ENCODE measurements around the gene GNAT3.

The GNAT3 gene

DNA sequence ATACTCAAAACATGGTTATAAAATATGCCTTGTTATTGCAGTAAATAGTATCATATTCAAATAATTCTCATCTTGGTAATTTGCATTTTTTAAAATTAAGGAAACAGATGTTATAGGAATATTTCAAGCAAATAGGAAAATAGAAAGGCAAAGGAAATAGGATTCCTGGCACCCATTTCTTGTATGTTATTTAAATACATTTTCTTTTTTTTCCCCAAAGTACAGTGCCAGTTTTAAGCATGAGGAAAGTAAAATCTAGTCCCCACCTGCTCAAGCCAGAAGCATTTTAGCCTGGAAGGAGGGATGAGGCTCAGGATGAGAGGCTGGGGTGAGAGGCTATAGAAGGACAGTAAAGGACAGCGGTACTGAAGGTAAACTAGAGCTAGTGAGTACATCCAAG lies 38.1 kb downstream of the GNAT3 start (continued):
- TF ChIP-seq, protein P1, sequence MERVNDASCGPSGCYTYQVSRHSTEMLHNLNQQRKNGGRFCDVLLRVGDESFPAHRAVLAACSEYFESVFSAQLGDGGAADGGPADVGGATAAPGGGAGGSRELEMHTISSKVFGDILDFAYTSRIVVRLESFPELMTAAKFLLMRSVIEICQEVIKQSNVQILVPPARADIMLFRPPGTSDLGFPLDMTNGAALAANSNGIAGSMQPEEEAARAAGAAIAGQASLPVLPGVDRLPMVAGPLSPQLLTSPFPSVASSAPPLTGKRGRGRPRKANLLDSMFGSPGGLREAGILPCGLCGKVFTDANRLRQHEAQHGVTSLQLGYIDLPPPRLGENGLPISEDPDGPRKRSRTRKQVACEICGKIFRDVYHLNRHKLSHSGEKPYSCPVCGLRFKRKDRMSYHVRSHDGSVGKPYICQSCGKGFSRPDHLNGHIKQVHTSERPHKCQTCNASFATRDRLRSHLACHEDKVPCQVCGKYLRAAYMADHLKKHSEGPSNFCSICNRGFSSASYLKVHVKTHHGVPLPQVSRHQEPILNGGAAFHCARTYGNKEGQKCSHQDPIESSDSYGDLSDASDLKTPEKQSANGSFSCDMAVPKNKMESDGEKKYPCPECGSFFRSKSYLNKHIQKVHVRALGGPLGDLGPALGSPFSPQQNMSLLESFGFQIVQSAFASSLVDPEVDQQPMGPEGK (tag by site-specific recombination; IDR thresholded peaks at IDR 0.05): no peak
- TF ChIP-seq, protein P2, sequence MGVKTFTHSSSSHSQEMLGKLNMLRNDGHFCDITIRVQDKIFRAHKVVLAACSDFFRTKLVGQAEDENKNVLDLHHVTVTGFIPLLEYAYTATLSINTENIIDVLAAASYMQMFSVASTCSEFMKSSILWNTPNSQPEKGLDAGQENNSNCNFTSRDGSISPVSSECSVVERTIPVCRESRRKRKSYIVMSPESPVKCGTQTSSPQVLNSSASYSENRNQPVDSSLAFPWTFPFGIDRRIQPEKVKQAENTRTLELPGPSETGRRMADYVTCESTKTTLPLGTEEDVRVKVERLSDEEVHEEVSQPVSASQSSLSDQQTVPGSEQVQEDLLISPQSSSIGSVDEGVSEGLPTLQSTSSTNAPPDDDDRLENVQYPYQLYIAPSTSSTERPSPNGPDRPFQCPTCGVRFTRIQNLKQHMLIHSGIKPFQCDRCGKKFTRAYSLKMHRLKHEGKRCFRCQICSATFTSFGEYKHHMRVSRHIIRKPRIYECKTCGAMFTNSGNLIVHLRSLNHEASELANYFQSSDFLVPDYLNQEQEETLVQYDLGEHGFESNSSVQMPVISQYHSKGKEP (tag by site-specific recombination; IDR thresholded peaks at IDR 0.05): no peak
- TF ChIP-seq ZNF114 (tag by site-specific recombination; IDR thresholded peaks at IDR 0.05): no peak
- TF ChIP-seq ZNF561 (tag by site-specific recombination; IDR thresholded peaks at IDR 0.05; ENCODE audit: borderline replicate concordance): no peak
- TF ChIP-seq, protein P3, sequence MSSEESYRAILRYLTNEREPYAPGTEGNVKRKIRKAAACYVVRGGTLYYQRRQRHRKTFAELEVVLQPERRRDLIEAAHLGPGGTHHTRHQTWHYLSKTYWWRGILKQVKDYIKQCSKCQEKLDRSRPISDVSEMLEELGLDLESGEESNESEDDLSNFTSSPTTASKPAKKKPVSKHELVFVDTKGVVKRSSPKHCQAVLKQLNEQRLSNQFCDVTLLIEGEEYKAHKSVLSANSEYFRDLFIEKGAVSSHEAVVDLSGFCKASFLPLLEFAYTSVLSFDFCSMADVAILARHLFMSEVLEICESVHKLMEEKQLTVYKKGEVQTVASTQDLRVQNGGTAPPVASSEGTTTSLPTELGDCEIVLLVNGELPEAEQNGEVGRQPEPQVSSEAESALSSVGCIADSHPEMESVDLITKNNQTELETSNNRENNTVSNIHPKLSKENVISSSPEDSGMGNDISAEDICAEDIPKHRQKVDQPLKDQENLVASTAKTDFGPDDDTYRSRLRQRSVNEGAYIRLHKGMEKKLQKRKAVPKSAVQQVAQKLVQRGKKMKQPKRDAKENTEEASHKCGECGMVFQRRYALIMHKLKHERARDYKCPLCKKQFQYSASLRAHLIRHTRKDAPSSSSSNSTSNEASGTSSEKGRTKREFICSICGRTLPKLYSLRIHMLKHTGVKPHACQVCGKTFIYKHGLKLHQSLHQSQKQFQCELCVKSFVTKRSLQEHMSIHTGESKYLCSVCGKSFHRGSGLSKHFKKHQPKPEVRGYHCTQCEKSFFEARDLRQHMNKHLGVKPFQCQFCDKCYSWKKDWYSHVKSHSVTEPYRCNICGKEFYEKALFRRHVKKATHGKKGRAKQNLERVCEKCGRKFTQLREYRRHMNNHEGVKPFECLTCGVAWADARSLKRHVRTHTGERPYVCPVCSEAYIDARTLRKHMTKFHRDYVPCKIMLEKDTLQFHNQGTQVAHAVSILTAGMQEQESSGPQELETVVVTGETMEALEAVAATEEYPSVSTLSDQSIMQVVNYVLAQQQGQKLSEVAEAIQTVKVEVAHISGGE (tag by site-specific recombination; conservative IDR thresholded peaks at IDR 0.05; ENCODE audit: low read depth): no peak
- TF ChIP-seq, protein P4, sequence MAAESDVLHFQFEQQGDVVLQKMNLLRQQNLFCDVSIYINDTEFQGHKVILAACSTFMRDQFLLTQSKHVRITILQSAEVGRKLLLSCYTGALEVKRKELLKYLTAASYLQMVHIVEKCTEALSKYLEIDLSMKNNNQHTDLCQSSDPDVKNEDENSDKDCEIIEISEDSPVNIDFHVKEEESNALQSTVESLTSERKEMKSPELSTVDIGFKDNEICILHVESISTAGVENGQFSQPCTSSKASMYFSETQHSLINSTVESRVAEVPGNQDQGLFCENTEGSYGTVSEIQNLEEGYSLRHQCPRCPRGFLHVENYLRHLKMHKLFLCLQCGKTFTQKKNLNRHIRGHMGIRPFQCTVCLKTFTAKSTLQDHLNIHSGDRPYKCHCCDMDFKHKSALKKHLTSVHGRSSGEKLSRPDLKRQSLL (tag by site-specific recombination; IDR thresholded peaks at IDR 0.05): no peak

DNA sequence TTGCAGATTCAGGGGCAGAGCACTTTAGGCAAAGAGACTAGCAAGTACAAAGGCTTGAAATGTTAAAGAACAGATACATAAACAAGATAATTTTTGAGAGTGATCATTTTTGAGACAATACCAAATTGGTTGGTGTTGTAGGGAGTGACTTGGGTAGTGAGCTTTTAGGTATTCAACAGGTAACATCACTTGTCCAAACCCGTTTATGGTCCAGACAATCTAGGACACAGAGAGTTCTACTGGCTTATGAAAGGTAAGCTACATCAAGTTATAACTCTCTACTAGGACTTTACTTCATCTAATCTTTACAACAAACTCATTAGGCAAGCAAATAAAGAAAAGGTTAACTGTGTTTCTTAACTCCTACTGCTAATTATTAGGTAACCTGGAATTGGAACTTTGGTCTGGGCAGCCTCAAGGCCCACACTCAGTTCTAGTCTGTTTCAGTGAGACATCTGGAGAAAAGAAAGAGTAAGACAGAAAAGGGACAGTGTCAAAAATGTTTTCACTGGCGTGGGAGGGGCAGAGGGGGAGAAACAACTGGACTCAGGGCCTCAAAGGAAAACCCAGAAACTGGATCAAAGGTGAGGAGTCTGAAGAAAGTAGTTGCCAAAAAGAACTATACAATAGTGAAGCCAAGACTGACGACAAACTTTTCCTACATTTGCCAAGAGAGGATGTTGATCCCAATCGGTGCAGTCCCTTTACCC lies 39.2 kb downstream of the GNAT3 start:
- Histone ChIP-seq H3K36me3 (ENCODE audit: control insufficient read depth in 2 of 2, insufficient read depth in 1 of 2, low read length in 2 of 2) (no peaks in the 10 kb centered on the region), H3K27ac (ENCODE audit: extremely low read depth, low read depth, low read length) (no peak overlapping the region), H3K9me3 (ENCODE audit: control insufficient read depth, insufficient read depth, low read depth, low read length) (no peaks in the 10 kb centered on the region), H3K4me1 (ENCODE audit: control insufficient read depth, insufficient read depth, low read length) (peaks cover under 1% of the 10 kb centered on the region), H3K4me3 (ENCODE audit: low read depth, low read length) (no peak overlapping the region)
- POLR2A ChIA-PET: no interaction called here
- TF ChIP-seq PRDM1 (tag by site-specific recombination; IDR thresholded peaks at IDR 0.05) (peak; percentile 51; the same call in 1 of the 2 replicates), ZBTB48 (tag by site-specific recombination; IDR thresholded peaks at IDR 0.05) (no peak), ZSCAN16 (tag by site-specific recombination; IDR thresholded peaks at IDR 0.05) (no peak), SCRT2 (tag by site-specific recombination; IDR thresholded peaks at IDR 0.05) (peak; percentile 72), SCRT1 (tag by site-specific recombination; IDR thresholded peaks at IDR 0.05; ENCODE audit: borderline replicate concordance) (0 out of 2 replicates have a peak, but pooled peaks have one; percentile 28)
- CTCF ChIA-PET: no interaction called here

DNA sequence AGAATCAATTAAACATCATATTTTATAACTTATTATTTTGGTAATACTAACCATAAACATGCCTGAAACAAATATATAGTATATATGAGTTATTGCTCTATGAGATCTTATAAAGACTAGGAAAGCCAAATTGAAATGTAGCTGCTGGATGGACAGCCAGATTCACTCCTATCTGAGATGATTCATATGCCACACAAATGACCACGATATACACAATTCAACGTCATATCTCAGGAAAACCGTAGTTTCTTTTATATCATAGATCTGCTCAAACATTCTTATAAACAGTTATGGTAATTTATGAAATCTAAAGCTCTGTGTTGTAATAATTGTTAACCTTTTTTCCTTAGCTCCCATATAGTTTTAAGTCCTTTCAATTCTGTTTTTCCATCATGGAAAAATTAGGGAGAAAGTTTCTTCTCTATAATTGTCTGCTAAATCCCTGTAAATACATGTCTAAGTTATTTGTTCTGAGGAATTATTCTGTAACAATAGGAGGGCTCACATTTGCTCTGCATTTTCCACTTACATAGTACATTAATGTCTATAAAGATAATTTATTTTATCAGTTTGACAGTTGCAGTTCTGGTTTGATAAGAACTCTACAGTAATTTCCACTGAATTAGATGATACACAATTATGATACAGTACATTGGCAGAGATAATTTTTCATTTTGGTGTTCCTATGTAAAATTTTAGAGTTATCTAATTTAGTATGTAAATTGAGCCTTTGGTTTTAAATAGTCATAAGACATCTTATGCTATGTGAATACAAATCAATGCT lies 42.7 kb downstream of the GNAT3 start:
- H3K36me3 ChIP-seq (ENCODE audit: control insufficient read depth in 2 of 2, insufficient read depth in 1 of 2, low read length in 2 of 2): no peaks in the 10 kb centered on the region
- no peak overlapping the region for H3K27ac ChIP-seq (ENCODE audit: extremely low read depth, low read depth, low read length)
- no peaks in the 10 kb centered on the region for H3K9me3 ChIP-seq (ENCODE audit: control insufficient read depth, insufficient read depth, low read depth, low read length)
- POLR2A ChIA-PET: no interaction called here
- H3K4me1 ChIP-seq (ENCODE audit: control insufficient read depth, insufficient read depth, low read length): peaks cover 11% of the 10 kb centered on the region
- CTCF ChIA-PET: interaction anchor here (0.6 to 1.6 kb wide), 5 partner anchors 15 to 263 kb away, joined by 3 to 6 read pairs (median 3); no protein-coding TSS in a partner anchor
- no peak for TF ChIP-seq ZNF433 (tag by site-specific recombination; IDR thresholded peaks at IDR 0.05; ENCODE audit: low read depth)
- TF ChIP-seq ZSCAN23 (tag by site-specific recombination; IDR thresholded peaks at IDR 0.05): no peak
- TF ChIP-seq, protein P5, sequence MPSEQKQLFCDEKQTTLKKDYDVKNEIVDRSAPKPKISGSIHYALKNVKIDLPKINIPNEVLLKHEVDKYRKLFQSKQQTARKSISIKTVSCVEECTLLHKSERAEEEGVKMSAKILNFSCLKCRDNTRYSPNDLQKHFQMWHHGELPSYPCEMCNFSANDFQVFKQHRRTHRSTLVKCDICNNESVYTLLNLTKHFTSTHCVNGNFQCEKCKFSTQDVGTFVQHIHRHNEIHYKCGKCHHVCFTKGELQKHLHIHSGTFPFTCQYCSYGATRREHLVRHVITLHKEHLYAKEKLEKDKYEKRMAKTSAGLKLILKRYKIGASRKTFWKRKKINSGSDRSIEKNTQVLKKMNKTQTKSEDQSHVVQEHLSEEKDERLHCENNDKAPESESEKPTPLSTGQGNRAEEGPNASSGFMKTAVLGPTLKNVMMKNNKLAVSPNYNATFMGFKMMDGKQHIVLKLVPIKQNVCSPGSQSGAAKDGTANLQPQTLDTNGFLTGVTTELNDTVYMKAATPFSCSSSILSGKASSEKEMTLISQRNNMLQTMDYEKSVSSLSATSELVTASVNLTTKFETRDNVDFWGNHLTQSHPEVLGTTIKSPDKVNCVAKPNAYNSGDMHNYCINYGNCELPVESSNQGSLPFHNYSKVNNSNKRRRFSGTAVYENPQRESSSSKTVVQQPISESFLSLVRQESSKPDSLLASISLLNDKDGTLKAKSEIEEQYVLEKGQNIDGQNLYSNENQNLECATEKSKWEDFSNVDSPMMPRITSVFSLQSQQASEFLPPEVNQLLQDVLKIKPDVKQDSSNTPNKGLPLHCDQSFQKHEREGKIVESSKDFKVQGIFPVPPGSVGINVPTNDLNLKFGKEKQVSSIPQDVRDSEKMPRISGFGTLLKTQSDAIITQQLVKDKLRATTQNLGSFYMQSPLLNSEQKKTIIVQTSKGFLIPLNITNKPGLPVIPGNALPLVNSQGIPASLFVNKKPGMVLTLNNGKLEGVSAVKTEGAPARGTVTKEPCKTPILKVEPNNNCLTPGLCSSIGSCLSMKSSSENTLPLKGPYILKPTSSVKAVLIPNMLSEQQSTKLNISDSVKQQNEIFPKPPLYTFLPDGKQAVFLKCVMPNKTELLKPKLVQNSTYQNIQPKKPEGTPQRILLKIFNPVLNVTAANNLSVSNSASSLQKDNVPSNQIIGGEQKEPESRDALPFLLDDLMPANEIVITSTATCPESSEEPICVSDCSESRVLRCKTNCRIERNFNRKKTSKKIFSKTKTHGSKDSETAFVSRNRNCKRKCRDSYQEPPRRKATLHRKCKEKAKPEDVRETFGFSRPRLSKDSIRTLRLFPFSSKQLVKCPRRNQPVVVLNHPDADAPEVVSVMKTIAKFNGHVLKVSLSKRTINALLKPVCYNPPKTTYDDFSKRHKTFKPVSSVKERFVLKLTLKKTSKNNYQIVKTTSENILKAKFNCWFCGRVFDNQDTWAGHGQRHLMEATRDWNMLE (tag by site-specific recombination; conservative IDR thresholded peaks at IDR 0.05; ENCODE audit: low read depth): no peak
- no peak overlapping the region for H3K4me3 ChIP-seq (ENCODE audit: low read depth, low read length)
